GM18502 (cell line): ENCODE measurements around the gene SGPP1.
"Not testable (repeated sequence)": the region's sequence is repeated elsewhere in the genome, so short reads cannot be mapped to it uniquely, and the experiment has no call there.

Experiments used
- ATAC-seq: cut with Tn5 transposase; IDR thresholded peaks from one replicate; pipeline ENCODE4 v1.9.1; 2021; ENCODE audit warnings: mild to moderate bottlenecking; ENCODE audit not compliant: unreplicated experiment, poor library complexity

Gene SGPP1, protein sequence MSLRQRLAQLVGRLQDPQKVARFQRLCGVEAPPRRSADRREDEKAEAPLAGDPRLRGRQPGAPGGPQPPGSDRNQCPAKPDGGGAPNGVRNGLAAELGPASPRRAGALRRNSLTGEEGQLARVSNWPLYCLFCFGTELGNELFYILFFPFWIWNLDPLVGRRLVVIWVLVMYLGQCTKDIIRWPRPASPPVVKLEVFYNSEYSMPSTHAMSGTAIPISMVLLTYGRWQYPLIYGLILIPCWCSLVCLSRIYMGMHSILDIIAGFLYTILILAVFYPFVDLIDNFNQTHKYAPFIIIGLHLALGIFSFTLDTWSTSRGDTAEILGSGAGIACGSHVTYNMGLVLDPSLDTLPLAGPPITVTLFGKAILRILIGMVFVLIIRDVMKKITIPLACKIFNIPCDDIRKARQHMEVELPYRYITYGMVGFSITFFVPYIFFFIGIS

GRCh38 chr14:63727736-63728728 lies at the start of gene SGPP1:
Gene SGPP1 (minus strand): TSS chr14:63728065. CDS start chr14:63727944, 121 bp downstream.
- peak; percentile 85 for ATAC-seq

GRCh38 chr14:63777024-63777423 lies 49.2 kb upstream of the SGPP1 start:
- no peak for ATAC-seq

GRCh38 chr14:63773504-63773903 lies 45.6 kb upstream of the SGPP1 start:
- ATAC-seq, result no peak

DNA sequence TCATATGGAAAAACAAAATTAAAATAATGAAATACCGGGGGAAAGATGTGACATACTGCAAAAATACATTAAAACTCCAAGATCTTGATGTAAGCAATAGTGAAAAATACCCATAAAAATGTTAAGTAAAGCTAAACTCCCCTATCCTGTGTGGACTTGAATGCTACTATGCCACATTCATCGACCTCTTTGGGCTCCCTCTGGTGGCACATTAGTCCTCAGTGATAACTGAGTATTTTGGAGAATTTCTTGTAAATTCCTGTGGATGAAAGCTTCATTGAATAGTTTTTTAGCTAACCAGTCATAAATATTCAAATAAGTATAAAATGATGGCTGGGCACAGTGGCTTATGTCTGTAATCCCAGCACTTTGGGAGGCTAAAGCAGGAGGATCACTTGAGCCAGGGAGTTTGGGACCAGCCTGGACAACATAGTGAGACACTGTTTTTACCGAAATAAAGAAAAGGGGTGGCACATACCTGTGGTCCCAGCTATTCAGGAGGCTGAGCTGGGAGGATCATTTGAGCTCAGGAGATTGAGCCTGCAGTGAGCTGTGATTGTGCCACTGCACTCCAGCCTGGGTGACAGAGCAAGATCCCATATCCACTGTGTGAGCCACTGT lies 42.4 kb upstream of the SGPP1 start:
- no peak for ATAC-seq

- no peak for ATAC-seq
Measured at GRCh38 chr14:63766611-63767010, 38.7 kb upstream of the SGPP1 start.

DNA sequence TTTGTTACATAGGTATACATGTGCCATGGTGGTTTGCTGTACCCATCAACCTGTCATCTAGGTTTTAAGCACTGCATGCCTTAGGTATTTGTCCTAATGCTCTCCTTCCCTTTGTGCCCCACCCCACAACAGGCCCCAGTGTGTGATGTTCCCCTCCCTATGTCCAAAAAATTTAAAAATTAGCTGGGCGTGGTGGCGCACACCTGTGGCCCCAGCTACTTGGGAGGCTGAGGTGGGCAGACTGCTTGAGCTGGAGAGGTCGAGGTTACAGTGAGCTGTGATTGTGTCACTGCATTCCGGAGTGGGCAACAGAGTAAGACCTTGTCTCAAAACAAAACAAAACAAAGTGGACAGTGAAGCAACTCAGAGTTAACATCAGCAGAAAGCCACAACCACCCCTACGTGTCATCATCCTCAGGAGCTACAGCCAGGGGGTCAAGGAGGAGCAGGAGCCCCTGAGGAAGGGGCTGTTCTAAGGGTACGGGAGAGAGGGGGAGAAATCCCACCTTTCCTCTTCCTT lies 36.8 kb upstream of the SGPP1 start:
- no peak for ATAC-seq

DNA sequence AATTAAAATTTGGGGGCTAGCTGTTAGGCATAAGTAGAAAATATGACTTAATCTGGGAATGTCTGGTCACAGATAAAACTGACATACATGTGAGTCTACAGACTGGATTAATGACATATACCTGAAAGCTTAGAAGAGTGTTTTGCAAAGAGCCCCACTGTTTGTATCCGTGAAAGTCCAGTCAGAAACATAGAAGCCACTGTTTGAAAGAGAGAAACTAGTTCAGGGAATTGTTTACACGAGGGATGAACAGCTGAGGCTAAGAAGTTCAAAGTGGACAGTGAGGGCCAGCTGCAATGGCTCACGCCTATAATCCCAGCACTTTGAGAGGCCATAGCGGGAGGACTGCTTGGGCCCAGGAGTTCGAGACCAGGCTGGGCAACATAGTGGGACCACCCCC lies 36.2 kb upstream of the SGPP1 start:
- no peak for ATAC-seq

DNA sequence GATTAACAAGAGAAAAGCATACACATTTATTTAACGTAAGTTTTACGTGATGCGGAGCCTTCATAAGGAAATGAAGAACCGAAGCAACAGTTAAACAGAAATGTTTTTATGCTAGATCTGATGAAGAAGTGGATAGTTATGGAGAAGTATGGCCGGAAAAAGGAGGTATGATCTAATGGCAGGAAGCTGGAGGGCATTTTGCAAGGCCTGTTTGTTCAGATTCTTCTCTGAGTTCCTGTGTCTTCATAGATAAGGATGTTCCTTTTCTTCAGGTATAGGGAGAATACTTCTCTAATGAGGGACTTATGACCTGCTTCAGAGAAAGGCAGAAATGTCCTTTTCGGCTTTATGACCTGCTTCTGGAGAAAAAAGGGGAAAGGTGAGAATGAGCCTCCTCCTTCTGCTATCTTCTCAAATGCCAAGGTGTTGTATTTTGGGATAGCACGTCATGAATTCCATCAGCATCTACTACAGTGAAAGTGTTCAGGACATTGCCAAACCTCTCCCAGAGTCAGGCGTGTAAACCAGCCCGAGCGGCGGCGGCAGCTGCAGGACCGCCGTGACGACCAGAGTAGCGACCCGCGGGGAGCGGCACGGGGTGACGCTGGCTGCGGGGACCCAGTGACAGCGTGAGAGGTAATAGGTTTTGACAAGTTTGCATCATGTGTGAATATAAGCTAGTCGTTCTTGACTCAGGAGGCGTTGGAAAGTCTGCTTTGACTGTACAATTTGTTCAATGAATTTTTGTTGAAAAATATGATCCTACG lies 33.7 kb upstream of the SGPP1 start:
- no peak for ATAC-seq

DNA sequence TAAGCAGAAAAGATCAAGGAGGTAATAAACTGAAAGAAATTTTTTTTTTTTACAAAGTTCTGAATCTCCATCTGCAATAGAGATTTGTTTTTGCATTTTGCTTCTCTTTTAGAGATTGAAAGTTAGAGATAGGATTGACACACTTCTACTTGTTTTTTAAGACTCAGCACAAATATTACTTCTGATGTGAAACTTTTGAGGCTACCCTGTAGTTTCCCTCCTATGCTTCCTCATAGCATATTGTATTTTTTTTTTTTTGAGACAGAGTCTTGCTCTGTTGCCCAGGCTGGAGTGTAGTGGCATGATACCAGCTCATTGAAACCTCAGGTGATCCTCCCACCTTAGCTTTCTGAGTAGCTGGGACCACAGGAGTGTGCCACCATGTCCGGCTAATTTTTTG lies 32.1 kb upstream of the SGPP1 start:
- peak; percentile 72 for ATAC-seq

DNA sequence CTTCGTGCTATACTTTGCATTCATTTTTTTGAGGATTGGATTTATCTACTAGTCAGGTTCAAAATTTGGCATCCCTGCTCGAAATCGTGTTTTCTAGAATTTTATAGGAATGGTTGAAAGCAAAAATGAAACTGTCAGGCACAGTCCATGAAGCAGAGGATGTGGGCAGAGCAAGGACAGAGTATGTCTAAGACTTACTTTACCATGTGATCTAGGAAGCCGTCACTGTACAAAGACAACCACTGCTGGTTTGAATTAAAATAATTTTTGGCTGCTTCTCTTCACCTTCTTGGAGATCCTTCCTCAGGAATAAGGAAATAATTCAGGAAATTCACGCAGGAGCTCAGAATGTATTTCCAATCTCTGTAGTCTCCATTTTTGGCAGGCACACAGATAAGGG lies 31.6 kb upstream of the SGPP1 start:
- peak; percentile 87 for ATAC-seq

GRCh38 chr14:63757211-63757610 lies 29.3 kb upstream of the SGPP1 start:
- ATAC-seq, result no peak

DNA sequence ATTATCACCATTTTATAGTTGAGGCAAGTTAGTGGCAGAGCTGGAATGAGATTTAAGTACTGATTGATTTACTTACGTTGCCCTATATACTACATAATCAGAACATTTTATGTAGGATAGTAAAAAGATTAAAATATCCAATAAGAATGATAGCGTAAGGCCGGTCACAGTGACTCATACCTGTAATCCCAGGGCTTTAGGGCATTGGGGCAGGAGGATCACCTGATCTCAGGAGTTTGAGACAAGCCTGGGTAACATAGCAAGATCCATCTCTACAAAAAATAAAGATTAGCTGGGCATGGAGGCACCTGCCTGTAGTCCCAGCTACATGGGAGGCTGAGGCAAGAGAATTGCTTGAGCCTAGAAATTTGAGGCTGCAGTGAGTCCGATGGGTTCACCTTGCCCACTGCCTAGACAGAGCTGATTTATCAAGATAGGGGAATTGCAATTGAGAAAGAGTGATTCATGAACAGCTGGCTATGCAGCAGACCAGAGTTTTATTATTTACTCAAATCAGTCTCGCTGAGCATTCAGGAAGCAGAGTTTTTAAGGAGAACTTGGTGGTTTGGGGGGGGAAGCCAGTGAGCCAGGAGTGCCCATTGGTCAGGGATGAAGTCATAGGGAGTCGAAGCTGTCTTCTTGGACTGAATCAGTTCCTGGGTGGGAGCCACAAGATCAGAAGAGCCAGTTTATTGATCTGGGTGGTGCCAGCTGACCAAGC lies 24.7 kb upstream of the SGPP1 start:
- ATAC-seq, result no peak

DNA sequence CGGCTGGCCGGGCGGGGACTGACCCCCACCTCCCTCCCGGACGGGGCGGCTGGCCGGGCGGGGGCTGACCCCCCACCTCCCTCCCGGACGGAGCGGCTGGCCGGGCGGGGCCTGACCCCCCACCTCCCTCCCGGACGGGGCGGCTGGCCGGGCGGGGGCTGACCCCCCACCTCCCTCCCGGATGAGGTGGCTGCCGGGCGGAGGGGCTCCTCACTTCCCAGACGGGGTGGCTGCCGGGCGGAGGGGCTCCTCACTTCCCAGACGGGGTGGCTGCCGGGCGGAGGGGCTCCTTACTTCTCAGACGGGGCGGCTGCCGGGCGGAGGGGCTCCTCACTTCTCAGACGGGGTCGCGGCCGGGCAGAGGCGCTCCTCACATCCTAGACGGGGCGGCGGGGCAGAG lies 23.2 kb upstream of the SGPP1 start:
- not testable (repeated sequence) for ATAC-seq

GRCh38 chr14:63747846-63748245 lies 20.0 kb upstream of the SGPP1 start:
- no peak for ATAC-seq

DNA sequence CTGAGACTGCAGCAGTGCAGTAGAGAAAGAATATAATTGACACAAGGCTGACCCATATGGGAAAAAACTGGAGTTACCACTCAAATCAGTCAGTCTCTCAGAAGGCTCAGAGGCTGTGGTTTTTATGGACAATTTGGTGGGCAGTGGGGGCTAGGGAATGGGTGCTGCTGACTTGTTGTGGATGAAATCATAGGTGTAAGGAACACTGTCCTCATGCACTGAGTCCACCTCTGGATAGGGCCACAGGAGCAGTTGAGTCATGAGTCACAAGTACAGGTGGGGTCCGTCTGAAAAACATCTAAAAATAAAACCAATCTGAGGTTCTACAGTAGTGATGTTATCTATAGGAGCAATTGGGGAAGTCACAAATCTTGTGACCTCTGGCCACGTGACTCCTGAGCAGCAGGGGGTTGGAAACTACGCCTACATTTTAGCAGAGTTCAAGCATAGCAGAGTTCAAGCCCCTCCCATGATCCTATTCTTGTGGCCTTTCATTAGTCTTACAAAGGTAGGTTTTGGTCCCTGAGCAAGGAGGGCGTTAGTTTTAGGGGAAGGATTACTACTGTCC lies 18.1 kb upstream of the SGPP1 start:
- peak; percentile 65 for ATAC-seq

GRCh38 chr14:63745272-63745671 lies 17.4 kb upstream of the SGPP1 start:
- ATAC-seq, result no peak

- ATAC-seq, result peak; percentile 98
Measured at GRCh38 chr14:63737582-63738006, 9.7 kb upstream of the SGPP1 start.

DNA sequence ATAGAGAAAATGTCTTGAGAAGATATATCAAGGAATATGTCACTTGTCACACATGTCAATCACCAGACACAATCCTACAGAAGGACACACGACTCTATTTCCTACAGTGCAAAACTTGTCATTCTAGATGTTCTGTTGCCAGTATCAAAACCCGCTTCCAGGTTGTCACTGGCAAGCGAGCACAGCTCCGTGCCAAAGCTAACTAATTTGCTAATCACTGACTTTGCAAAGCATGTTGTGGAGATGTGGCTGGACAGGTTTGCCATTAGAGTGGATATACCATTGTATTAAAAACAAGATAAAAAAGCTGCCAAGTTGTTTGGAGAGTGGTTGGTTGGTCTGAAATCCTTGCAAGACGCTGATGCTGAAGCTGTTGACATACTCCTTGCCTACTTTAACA lies 7.9 kb upstream of the SGPP1 start:
- ATAC-seq, result no peak

DNA sequence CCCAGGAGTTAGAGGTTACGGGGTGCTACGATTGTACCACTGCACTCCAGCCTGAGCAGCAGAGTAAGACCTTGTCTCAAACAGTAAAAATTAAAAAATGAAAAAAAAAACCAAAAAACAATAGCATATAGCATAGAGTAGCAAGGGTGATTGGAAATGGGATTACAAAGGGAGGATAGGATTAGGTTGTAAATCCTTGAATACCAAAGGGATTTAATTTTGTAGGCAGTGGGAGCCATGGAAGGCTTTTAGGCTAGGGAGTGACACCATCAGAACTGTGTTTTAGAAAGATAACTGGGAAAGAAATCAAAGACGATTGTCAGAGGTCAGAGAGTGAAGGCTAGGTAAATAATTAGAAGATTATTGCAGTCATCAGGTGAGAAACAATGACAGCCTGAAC lies 2.8 kb upstream of the SGPP1 start:
- no peak for ATAC-seq
